ENCODE measurements around the gene DCDC2B. TPM values are rescaled to one million over a fixed set of nuclear protein-coding genes. Genes with fewer than 3 reads are reported as not detected.

DCDC2B gene
- total RNA-seq, 4 donors from 2014 or later = not detected

DNA sequence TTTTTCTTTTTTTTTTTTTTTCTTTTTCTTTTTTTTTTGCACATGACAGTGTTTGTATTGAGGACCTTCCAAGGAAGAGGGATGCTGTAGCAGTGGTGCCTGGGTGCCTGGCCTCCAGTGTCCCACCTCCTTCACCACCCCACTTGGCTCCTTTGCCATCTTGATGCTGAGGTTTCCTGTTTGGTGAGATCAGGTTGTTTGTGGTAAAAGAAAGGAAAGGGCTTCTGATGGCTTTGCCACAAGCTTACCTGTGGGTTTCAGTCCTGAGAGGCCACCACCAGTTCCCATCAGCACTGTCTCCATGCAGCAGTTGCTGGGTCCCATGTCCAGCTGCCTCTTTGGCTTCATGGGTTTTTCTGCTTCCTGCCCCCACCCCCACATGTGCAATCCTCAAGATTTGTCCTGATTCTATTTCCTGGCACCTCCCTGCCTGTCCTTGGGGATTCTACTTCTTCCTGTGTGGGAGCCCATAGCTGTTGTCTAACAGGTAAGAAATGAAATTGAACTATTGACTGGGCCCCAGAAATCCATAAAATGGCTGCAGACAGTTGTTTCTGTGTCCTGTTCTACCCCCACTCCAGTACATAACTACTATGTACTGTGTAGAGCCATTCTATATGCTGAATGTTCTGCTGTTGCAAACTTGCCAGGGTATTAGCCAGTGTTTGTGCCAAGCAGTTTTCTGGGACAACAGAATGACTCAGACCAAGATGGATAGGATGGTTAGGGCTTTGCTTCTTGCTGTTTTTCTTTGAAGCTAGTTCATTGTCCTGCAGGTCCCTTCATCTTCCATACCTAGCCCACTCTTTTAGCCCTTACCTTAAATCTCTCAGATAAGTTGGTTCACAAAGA lies 12.7 kb upstream of the DCDC2B start:
- DNase-seq (ENCODE audit: low spot score) (no peak), ATAC-seq (ENCODE audit: low FRiP score) (no peak)
- TF ChIP-seq, protein P1, sequence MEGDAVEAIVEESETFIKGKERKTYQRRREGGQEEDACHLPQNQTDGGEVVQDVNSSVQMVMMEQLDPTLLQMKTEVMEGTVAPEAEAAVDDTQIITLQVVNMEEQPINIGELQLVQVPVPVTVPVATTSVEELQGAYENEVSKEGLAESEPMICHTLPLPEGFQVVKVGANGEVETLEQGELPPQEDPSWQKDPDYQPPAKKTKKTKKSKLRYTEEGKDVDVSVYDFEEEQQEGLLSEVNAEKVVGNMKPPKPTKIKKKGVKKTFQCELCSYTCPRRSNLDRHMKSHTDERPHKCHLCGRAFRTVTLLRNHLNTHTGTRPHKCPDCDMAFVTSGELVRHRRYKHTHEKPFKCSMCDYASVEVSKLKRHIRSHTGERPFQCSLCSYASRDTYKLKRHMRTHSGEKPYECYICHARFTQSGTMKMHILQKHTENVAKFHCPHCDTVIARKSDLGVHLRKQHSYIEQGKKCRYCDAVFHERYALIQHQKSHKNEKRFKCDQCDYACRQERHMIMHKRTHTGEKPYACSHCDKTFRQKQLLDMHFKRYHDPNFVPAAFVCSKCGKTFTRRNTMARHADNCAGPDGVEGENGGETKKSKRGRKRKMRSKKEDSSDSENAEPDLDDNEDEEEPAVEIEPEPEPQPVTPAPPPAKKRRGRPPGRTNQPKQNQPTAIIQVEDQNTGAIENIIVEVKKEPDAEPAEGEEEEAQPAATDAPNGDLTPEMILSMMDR (IDR thresholded peaks at IDR 0.05) = no peak

DNA sequence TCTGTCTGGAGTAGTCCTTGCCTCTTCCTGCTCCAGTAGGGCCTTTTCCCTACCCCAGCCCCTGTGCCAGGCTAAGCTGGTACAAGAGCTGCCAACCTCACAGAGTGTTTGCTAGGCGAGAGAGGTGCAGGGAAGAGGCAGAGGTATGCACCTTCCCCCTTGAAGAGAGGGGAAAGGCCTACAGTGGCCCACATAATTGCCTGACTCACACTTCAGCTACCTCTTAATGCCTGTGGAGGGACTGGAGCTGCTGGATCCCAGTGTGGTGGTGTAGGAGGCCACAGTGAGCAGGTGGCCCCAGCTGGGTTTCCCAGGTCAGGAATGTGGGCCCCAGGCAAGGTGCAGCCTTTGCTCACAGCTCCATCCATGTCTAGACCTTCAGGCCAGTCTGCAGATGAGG lies 11.8 kb upstream of the DCDC2B start:
- DNase-seq (ENCODE audit: low spot score) (no peak), ATAC-seq (ENCODE audit: low FRiP score) (no peak)
- TF ChIP-seq, protein P1 (IDR thresholded peaks at IDR 0.05) = no peak

DNA sequence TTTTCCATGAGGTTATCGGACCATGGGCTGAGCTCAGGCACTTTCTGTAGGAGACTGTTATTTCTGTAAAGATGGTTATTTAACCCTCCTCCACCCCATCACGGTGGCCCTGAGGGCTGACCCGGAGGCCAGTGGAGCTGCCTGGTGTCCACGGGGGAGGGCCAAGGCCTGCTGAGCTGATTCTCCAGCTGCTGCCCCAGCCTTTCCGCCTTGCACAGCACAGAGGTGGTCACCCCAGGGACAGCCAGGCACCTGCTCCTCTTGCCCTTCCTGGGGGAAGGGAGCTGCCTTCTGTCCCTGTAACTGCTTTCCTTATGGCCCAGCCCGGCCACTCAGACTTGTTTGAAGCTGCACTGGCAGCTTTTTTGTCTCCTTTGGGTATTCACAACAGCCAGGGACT lies 11.1 kb upstream of the DCDC2B start:
- DNase-seq (ENCODE audit: low spot score) = no peak
- ATAC-seq (ENCODE audit: low FRiP score) = no peak
- TF ChIP-seq, protein P1 (IDR thresholded peaks at IDR 0.05) = no peak

DNA sequence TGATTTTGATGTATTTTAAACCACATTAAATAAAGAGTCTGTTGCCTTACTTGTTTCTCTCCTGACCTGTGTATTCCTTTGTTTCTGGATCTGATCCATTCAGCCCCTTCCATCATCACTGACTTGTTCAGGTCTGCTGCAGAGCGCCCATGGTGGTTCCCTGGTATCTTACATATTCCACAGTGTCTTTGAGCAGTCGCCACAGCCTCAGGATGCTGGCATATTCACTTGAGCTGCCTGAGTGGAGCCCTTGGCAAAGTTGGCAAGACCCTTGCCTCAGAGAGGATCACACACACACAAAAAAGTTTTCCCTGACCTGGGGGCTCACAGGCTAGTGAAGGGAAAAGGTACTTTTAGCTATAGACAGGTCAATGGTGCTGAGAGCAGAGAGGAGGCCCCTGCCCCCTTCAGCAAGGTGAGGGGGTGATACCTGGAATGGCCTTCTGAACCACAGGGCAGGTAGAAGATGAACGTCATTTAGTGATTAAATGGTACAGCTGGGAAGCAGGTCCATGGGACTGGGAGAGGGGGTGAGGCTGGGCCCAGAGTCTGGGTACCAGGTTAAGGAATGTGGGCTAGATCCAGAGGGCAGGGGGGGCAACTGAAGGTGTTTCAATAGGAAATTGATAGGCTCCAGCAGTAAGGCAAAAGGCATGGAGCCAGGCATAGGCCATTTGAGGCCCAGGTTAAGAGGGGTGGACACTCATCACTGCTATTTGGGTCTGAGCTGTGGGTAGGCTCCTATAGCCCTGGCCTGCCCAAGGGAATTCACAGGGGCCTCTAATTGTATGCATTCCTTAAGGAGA lies 10.4 kb upstream of the DCDC2B start:
- DNase-seq (ENCODE audit: low spot score) = no peak
- ATAC-seq (ENCODE audit: low FRiP score) = no peak
- TF ChIP-seq, protein P1 (IDR thresholded peaks at IDR 0.05) = no peak

DNA sequence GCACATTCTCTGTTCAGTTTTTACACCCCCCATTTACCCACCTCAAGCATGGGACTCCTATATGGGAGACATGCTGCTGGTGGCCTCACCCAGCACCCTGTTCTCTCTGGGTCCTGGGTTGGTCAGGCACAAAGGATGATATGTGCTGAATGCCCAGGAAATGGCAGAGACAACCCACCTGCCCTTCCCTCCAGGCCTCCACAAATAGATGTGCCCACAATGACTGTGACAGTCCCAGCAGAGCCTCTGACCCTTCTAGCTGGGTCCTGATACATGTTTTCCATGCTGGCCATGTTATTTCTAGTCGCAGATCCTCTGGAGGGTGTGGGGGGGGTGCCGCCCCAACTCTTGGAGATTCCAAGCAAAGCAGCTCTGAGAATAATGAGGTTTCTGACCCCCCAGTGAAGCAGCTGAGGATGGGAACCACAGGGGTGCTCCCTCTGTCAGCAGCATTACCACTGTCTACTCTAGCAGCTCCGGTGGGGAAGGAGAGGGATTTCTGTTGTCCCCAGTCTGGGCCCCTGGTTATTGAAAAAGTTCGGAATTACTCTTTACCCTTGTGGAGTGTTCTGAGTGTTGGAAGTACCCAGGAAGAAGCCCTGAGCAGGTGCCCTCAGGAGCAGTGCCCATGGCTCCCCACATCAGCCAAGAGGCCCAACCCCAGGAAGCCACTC lies 9.7 kb upstream of the DCDC2B start:
- DNase-seq (ENCODE audit: low spot score) = no peak
- ATAC-seq (ENCODE audit: low FRiP score) = no peak

DNA sequence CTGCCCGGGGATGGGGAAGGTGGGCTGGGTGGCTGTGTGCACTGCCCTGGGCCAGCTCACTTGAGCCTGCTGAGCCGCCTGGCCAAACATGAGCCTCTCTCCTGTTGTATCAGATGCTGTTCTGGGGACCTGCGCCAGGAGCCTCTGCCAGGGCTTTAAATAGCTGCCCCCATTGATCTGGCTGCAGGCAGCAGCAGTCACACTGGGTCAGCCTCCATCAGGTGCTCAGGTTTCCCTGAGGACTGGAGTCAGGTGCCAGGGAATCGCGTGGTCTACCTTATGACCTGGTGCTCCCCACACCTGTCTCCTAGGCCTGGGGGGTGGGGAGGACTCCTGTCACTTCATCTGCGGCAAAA lies 9.2 kb upstream of the DCDC2B start:
- no peak for DNase-seq (ENCODE audit: low spot score)
- TF ChIP-seq, protein P1 (IDR thresholded peaks at IDR 0.05) = no peak
- no peak for ATAC-seq (ENCODE audit: low FRiP score)

More for the DNA sequence above, 9.7 kb upstream of the DCDC2B start:
- TF ChIP-seq, protein P1 (IDR thresholded peaks at IDR 0.05) = no peak

All from omental fat pad (tissue), 4 donors.